ENCODE results near the gene TCF19. TPM values are rescaled to one million over a fixed set of nuclear protein-coding genes. Genes with fewer than 3 reads are reported as not detected.

The TCF19 gene
- total RNA-seq, 2 donors from 2014 or later = 1.8 to 2.0 TPM

DNA sequence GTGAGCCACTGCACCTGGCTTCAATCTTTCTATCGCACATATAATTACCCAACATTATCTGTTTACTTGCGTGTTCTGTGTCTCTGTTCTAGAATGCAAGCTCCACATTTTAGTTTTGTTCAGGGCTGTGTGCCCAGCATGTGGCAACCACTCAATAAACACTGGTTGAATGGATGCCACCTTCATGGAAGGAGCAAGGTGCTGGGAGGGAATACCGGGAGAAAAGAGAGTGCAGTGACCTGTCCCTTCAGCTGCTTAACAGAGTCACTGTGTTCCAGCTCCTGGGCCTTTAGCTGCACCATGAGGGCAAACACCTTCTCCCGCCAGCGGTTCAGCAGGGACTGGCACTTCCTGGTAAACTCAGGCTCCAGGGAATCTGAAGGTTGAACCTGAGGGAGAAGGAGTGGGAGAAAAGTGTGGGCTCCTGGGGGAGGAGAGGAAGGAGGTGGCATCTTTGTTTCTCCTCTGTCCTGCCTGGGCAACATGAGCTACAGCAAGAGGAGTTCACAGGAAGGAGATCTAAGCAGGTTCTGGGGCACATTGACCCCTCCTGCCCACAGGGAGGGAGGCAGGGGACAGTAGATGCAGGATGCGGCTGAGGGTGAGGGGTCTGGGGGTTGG lies 8.5 kb upstream of the TCF19 start:
- peaks cover 0 to 1% of the 10 kb centered on the region in 2 donors for H3K36me3 ChIP-seq (replicated peaks in 1 of 2; ENCODE audit: insufficient read depth in 1 of 2, low read depth in 2 of 2)
- TF ChIP-seq, protein P1, sequence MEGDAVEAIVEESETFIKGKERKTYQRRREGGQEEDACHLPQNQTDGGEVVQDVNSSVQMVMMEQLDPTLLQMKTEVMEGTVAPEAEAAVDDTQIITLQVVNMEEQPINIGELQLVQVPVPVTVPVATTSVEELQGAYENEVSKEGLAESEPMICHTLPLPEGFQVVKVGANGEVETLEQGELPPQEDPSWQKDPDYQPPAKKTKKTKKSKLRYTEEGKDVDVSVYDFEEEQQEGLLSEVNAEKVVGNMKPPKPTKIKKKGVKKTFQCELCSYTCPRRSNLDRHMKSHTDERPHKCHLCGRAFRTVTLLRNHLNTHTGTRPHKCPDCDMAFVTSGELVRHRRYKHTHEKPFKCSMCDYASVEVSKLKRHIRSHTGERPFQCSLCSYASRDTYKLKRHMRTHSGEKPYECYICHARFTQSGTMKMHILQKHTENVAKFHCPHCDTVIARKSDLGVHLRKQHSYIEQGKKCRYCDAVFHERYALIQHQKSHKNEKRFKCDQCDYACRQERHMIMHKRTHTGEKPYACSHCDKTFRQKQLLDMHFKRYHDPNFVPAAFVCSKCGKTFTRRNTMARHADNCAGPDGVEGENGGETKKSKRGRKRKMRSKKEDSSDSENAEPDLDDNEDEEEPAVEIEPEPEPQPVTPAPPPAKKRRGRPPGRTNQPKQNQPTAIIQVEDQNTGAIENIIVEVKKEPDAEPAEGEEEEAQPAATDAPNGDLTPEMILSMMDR (IDR thresholded peaks at IDR 0.05) = no peak
- TF ChIP-seq POLR2A (IDR thresholded peaks at IDR 0.05) = no peak
- no peaks in the 10 kb centered on the region for H3K4me1 ChIP-seq
- DNase-seq (no peak), ATAC-seq (no peak)
- H3K27me3 ChIP-seq = no peaks in the 10 kb centered on the region
- H3K27ac ChIP-seq = no peak overlapping the region
- H3K4me3 ChIP-seq = no peak overlapping the region
- no peaks in the 10 kb centered on the region for H3K9me3 ChIP-seq
- WGBS, 2 donors = 84 to 89% methylated on average over 5 to 6 of the region's 6 CpGs
- intact Hi-C loops (cut with DNase I) = loop anchor here (5.0 kb wide), 1 partner anchor 212 kb away; no protein-coding TSS in a partner anchor

DNA sequence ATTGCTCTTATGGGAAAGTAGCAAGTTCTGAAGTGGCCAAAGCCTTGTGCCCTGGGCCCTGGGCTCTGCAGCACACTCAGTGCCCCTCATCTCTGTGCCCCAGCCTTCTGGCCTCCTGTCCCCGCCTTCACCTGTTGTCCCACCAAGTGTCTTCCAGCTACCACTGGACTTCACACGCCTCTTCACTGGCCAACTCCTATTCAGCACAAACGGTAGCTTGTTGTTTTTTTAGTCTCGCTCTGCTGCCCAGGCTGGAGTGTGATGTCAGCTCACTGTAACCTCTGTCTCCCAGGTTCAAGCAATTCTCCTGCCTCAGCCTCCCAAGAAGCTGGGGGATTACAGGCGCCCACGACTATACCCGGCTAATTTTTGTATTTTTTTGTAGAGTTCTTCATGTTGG lies 5.6 kb upstream of the TCF19 start:
- Histone ChIP-seq H3K9me3 (no peaks in the 10 kb centered on the region), H3K4me3 (no peak overlapping the region), H3K27me3 (no peaks in the 10 kb centered on the region), H3K27ac (no peak overlapping the region), H3K36me3 (replicated peaks in 1 of 2; ENCODE audit: insufficient read depth in 1 of 2, low read depth in 2 of 2) (peaks cover 0 to 1% of the 10 kb centered on the region in 2 donors), H3K4me1 (peaks cover 6% of the 10 kb centered on the region)
- DNase-seq (no peak), ATAC-seq (no peak)
- TF ChIP-seq, protein P1 (IDR thresholded peaks at IDR 0.05) = no peak
- no peak for TF ChIP-seq POLR2A (IDR thresholded peaks at IDR 0.05)
- intact Hi-C loops (cut with DNase I) = no loop called here
- WGBS, 2 donors = 92% methylated on average over 7 of the region's 7 CpGs

DNA sequence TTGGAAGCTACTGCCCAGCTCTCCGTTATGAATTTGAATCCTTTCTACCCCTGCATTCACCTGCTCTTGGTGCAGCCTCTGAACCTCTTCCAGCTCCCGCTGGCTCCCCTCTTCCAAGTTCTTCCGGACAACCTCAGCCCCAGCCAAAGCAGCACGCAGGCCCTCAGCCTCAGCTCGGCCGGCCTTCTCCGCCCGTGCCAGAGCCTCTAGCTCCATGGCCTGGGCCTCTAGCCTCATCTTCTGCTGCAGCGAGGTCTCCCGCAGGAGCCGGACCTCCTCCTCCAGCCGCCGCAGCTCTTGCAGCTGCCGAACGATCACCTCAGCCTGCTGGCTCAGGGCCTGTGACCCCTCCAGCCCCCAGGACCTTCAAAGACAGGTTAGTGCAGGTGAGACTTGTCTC lies 4.0 kb upstream of the TCF19 start:
- DNase-seq (no peak), ATAC-seq (no peak)
- H3K4me3 ChIP-seq = no peak overlapping the region
- H3K27ac ChIP-seq = no peak overlapping the region
- H3K4me1 ChIP-seq = peaks cover 12% of the 10 kb centered on the region
- intact Hi-C loops (cut with DNase I) = no loop called here
- no peaks in the 10 kb centered on the region for H3K9me3 ChIP-seq
- peaks cover 0 to 1% of the 10 kb centered on the region in 2 donors for H3K36me3 ChIP-seq (replicated peaks in 1 of 2; ENCODE audit: insufficient read depth in 1 of 2, low read depth in 2 of 2)
- no peaks in the 10 kb centered on the region for H3K27me3 ChIP-seq
- no peak for TF ChIP-seq POLR2A (IDR thresholded peaks at IDR 0.05)
- TF ChIP-seq, protein P1 (IDR thresholded peaks at IDR 0.05) = no peak
- 85 to 96% methylated on average over 15 of the region's 15 CpGs for WGBS, 2 donors

DNA sequence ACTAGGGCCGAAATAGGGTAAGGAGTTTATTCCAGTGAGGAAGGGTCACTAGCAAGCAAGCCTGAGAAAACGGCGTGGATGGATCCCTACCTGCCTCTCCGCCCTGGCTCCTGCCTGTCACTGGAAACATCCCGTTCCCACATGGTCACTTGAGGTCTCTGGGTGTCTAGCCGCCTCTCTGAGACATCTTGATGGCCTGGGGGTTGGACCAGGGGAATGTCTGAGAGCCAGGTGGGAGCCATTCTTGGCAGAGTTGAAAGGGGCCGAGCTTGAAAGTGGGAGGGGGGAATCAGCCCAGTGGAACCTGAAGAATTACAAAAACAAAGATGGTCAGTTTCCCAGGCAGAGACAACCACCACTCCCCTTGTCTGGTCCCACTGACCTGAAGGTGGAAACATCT lies 1.7 kb upstream of the TCF19 start:
- 91 to 93% methylated on average over 7 of the region's 7 CpGs for WGBS, 2 donors
- ATAC-seq (no peak), DNase-seq (no peak)
- intact Hi-C loops (cut with DNase I) = no loop called here
- Histone ChIP-seq H3K36me3 (replicated peaks in 1 of 2; ENCODE audit: insufficient read depth in 1 of 2, low read depth in 2 of 2) (peaks cover 0 to 1% of the 10 kb centered on the region in 2 donors), H3K4me1 (peaks cover 16% of the 10 kb centered on the region), H3K4me3 (no peak overlapping the region), H3K27me3 (no peaks in the 10 kb centered on the region), H3K27ac (no peak overlapping the region), H3K9me3 (no peaks in the 10 kb centered on the region)
- TF ChIP-seq, protein P1 (IDR thresholded peaks at IDR 0.05) = no peak
- TF ChIP-seq POLR2A (IDR thresholded peaks at IDR 0.05) = no peak
